B cell (primary cell): Measurements from ENCODE around the gene AREL1. TPM values are rescaled to one million over a fixed set of nuclear protein-coding genes. Genes with fewer than 3 reads are reported as not detected.

Experiments used
- ATAC-seq: fragments of 200-7000 bp; cut with Tn5 transposase; one replicate; pipeline ENCODE4 v1.10.0; 2021; ENCODE audit warnings: low read depth, mild to moderate bottlenecking, moderate number of reproducible peaks, moderate library complexity
- CTCF ChIA-PET: fragments of 350-600 bp; sonication (Branson Sonifier 250); formaldehyde crosslinking; loops from one replicate; lab custom pipeline; 2021; ENCODE audit warnings: antibody characterized with exemption, inconsistent platforms; lab: Charles Lee
- POLR2A ChIA-PET: fragments of 350-600 bp; sonication (Branson Sonifier 250); formaldehyde crosslinking; loops from one replicate; lab custom pipeline; 2021; ENCODE audit warnings: antibody characterized with exemption; lab: Charles Lee
- DNase-seq: peaks from one replicate; pipeline ENCODE4 v3.0.0; 2013
- H2AFZ ChIP-seq: 2 replicates; pipeline ENCODE4 v1.6.1; 2012; ENCODE audit warnings: mild to moderate bottlenecking, low read depth, low read length; ENCODE audit not compliant: insufficient read depth, poor library complexity, severe bottlenecking
- H3K27ac ChIP-seq, 2 donors: 1 replicate in 1 of 2; 2 replicates in 1 of 2; pipeline ENCODE4 v1.5.1; 2012 to 2013; ENCODE audit warnings: low read length in 2 of 2, mild to moderate bottlenecking in 2 of 2, moderate library complexity in 1 of 2
- H3K27me3 ChIP-seq, 4 experiments: fragments of 200-600 bp in 1 of 4; sonication (generic) in 1 of 4; replicated peaks in 1 of 4; 1 replicate in 2 of 4; 2 replicates in 2 of 4; pipeline versions ENCODE4 v1.6.1 to v1.7.0; 2013 to 2016; ENCODE audit warnings: low read length in 3 of 4, mild to moderate bottlenecking in 2 of 4, mixed read lengths in 1 of 4, moderate library complexity in 1 of 4; ENCODE audit not compliant: insufficient read depth in 4 of 4, control insufficient read depth in 3 of 4; ENCODE audit errors: control extremely low read depth in 1 of 4
- H3K36me3 ChIP-seq, 2 experiments: replicated peaks in 1 of 2; 1 replicate in 1 of 2; 2 replicates in 1 of 2; pipeline versions ENCODE4 v1.6.1 to v1.7.1; 2013; ENCODE audit warnings: low read length in 1 of 2; ENCODE audit not compliant: insufficient read depth in 2 of 2, control insufficient read depth in 1 of 2; ENCODE audit errors: control extremely low read depth in 1 of 2, extremely low read depth in 1 of 2
- H3K4me1 ChIP-seq, 2 donors: fragments of 200-600 bp in 1 of 2; sonication (generic) in 1 of 2; 1 replicate in 1 of 2; 2 replicates in 1 of 2; pipeline versions ENCODE4 v1.5.1 to v1.6.1; 2013 to 2017; ENCODE audit warnings: low read length in 2 of 2; ENCODE audit not compliant: control insufficient read depth in 2 of 2, insufficient read depth in 2 of 2
- H3K4me2 ChIP-seq: replicated peaks from 2 replicates; pipeline ENCODE3; 2012; ENCODE audit warnings: mild to moderate bottlenecking, low read depth, low read length; ENCODE audit not compliant: poor library complexity, severe bottlenecking
- H3K4me3 ChIP-seq, 5 experiments: fragments of 200-600 bp in 1 of 5; sonication (generic) in 1 of 5; 1 replicate in 3 of 5; 2 replicates in 2 of 5; pipeline versions ENCODE4 v1.5.1 to v1.7.0; 2011 to 2016; ENCODE audit warnings: low read length in 4 of 5, mild to moderate bottlenecking in 4 of 5, low read depth in 2 of 5, control low read depth in 1 of 5, moderate library complexity in 1 of 5; ENCODE audit not compliant: insufficient read depth in 1 of 5; ENCODE audit errors: control extremely low read depth in 1 of 5, extremely low read depth in 1 of 5
- H3K79me2 ChIP-seq: fragments of 200-600 bp; sonication (generic); one replicate; pipeline ENCODE4 v1.6.0; 2016; ENCODE audit warnings: low read length; ENCODE audit not compliant: control insufficient read depth, insufficient read depth
- H3K9ac ChIP-seq: fragments of 200-600 bp; sonication (generic); 2 replicates; pipeline ENCODE4 v1.6.1; 2017; ENCODE audit warnings: mild to moderate bottlenecking, low read length, moderate library complexity
- H3K9me3 ChIP-seq, 3 donors: one replicate each; pipeline versions ENCODE4 v1.6.1 to v1.7.1; 2013; ENCODE audit warnings: low read length in 2 of 3; ENCODE audit not compliant: control insufficient read depth in 2 of 3, insufficient read depth in 1 of 3; ENCODE audit errors: control extremely low read depth in 1 of 3
- H4K20me1 ChIP-seq: 2 replicates; pipeline ENCODE4 v1.6.0; 2012; ENCODE audit warnings: mild to moderate bottlenecking, low read length; ENCODE audit not compliant: insufficient read depth, control insufficient read depth, poor library complexity, severe bottlenecking
- H3K27ac Mint-ChIP-seq: one replicate; pipeline ENCODE4 v1.8.0; 2021; ENCODE audit warnings: mixed read lengths
- H3K27me3 Mint-ChIP-seq: one replicate; pipeline ENCODE4 v1.8.0; 2021; ENCODE audit warnings: mixed read lengths
- H3K4me1 Mint-ChIP-seq: one replicate; pipeline ENCODE4 v1.8.0; 2021; ENCODE audit warnings: mixed read lengths
- H3K4me3 Mint-ChIP-seq: one replicate; pipeline ENCODE4 v1.8.0; 2021; ENCODE audit warnings: mixed read lengths
- H3K9me3 Mint-ChIP-seq: one replicate; pipeline ENCODE4 v1.8.0; 2022; ENCODE audit warnings: mixed read lengths; ENCODE audit not compliant: insufficient read depth
- CTCF ChIP-seq: fragments of 200-600 bp; IDR thresholded peaks from one replicate; pipeline ENCODE4 v1.8.0; 2022; ENCODE audit warnings: antibody characterized with exemption, mild to moderate bottlenecking
- EZH2 ChIP-seq: IDR thresholded peaks from 2 replicates; pipeline ENCODE4 v1.6.1; 2012; ENCODE audit warnings: borderline replicate concordance, low read depth, mild to moderate bottlenecking, moderate library complexity, low read length; ENCODE audit not compliant: insufficient read depth, poor library complexity, severe bottlenecking
- WGBS: methylation state at CpG from one replicate; pipeline ENCODE4 v1.1.5; 2013; ENCODE audit warnings: missing lambda C conversion rate; ENCODE audit not compliant: insufficient coverage; 5-methylcytosine and 5-hydroxymethylcytosine counted together
- intact Hi-C: fragments of 100-400 bp; cut with micrococcal nuclease; formaldehyde crosslinking; loops from one replicate; pipeline ENCODE4 v1.10.0; 2022
- polyA plus RNA-seq: library from polyadenylated mRNA; depleted of rRNA; stranded (reverse); fragments of >200 nt; gene quantifications from 2 replicates; pipeline ENCODE4 v1.2.3, GENCODE V29; 2012
- total RNA-seq, 2 donors: library from RNA; stranded (reverse); fragments of 120-200 nt in 1 of 2; gene quantifications; 1 replicate in 1 of 2; 2 replicates in 1 of 2; pipeline versions ENCODE4 v1.2.3 to v1.2.4, GENCODE V29; 2013 to 2022

Gene AREL1
- total and polyA plus RNA-seq, 2 donors (not counting 1 experiment from before 2014, with no cell fraction given): 19.2 to 39.4 TPM

GRCh38 chr14:74754157-74754556 is 41.3 kb upstream of the AREL1 start:
- H3K27ac ChIP-seq: no peak overlapping the region
- peaks cover 1 to 15% (median 3%) of the 10 kb centered on the region in 3 donors for H3K9me3 ChIP-seq
- ATAC-seq: no peak
- intact Hi-C loops: no loop called here
- H3K79me2 ChIP-seq: no peaks in the 10 kb centered on the region
- H2AFZ ChIP-seq: no peak overlapping the region
- H3K9me3 Mint-ChIP-seq: peaks cover 5% of the 10 kb centered on the region
- no peaks in the 10 kb centered on the region for H4K20me1 ChIP-seq
- ChIA-PET CTCF (interaction anchor here (1.4 kb wide), 1 partner anchor 9 kb away, joined by 3 read pairs; the partner anchor contains the start of gene YLPM1), POLR2A (no interaction called here)
- H3K4me1 ChIP-seq: no peaks in the 10 kb centered on the region
- TF ChIP-seq CTCF: no peak
- no peak for TF ChIP-seq EZH2
- no peaks in the 10 kb centered on the region for H3K36me3 ChIP-seq
- no peak overlapping the region for H3K4me3 Mint-ChIP-seq
- no peaks in the 10 kb centered on the region for H3K27me3 ChIP-seq
- 100% methylated on average over 1 of the region's 2 CpGs for WGBS
- no peak overlapping the region for H3K27ac Mint-ChIP-seq
- no peak overlapping the region for H3K4me3 ChIP-seq
- H3K4me1 Mint-ChIP-seq: no peaks in the 10 kb centered on the region
- DNase-seq: no peak
- no peak overlapping the region for H3K9ac ChIP-seq
- H3K4me2 ChIP-seq: no peak overlapping the region
- peaks cover 4% of the 10 kb centered on the region for H3K27me3 Mint-ChIP-seq

GRCh38 chr14:74747237-74747636 is 34.4 kb upstream of the AREL1 start:
- H2AFZ ChIP-seq: no peak overlapping the region
- intact Hi-C loops: no loop called here
- no peaks in the 10 kb centered on the region for H3K36me3 ChIP-seq
- H3K4me2 ChIP-seq: no peak overlapping the region
- H3K4me1 ChIP-seq: no peaks in the 10 kb centered on the region
- peaks cover 4% of the 10 kb centered on the region for H3K27me3 Mint-ChIP-seq
- WGBS: no CpG with 5 or more reads among the region's 2 CpGs
- no peaks in the 10 kb centered on the region for H4K20me1 ChIP-seq
- H3K4me1 Mint-ChIP-seq: no peaks in the 10 kb centered on the region
- H3K79me2 ChIP-seq: no peaks in the 10 kb centered on the region
- H3K27ac ChIP-seq: no peak overlapping the region
- no peak for TF ChIP-seq CTCF
- no peak for TF ChIP-seq EZH2
- H3K4me3 ChIP-seq: no peak overlapping the region
- H3K27ac Mint-ChIP-seq: no peak overlapping the region
- H3K4me3 Mint-ChIP-seq: no peak overlapping the region
- peaks cover 0 to 5% (median 0%) of the 10 kb centered on the region in 3 donors for H3K9me3 ChIP-seq
- no peak for ATAC-seq
- no peak overlapping the region for H3K9ac ChIP-seq
- CTCF ChIA-PET: no interaction called here
- POLR2A ChIA-PET: no interaction called here
- no peak for DNase-seq
- peaks cover 5% of the 10 kb centered on the region for H3K9me3 Mint-ChIP-seq
- no peaks in the 10 kb centered on the region for H3K27me3 ChIP-seq
